H1 (cell line): ENCODE measurements around the gene USH2A.

Experiments used
- CHD2 ChIP-seq: IDR thresholded peaks from 2 replicates; pipeline ENCODE4 v1.6.1; 2012; ENCODE audit warnings: low read length, improper control_type of control experiment
- EZH2 ChIP-seq: fragments of 200-600 bp; sonication (generic); IDR thresholded peaks from 2 replicates; pipeline ENCODE4 v1.7.1; 2012; ENCODE audit warnings: low read depth, mild to moderate bottlenecking, moderate library complexity, low read length, inconsistent platforms; ENCODE audit not compliant: severe bottlenecking
- POLR2AphosphoS5 ChIP-seq: IDR thresholded peaks from 2 replicates; pipeline ENCODE4 v1.6.1; 2011; ENCODE audit warnings: low read depth, low read length
- SUZ12 ChIP-seq: fragments of 200-600 bp; sonication (generic); IDR thresholded peaks from 2 replicates; pipeline ENCODE4 v1.6.1; 2012; ENCODE audit warnings: mild to moderate bottlenecking, inconsistent platforms, low read length, moderate library complexity, mixed read lengths
- TCF12 ChIP-seq: IDR thresholded peaks from 2 replicates; pipeline ENCODE4 v1.6.1; 2011; ENCODE audit warnings: low read depth, mild to moderate bottlenecking, low read length
- TEAD4 ChIP-seq: IDR thresholded peaks from 2 replicates; pipeline ENCODE4 v1.6.1; 2012; ENCODE audit warnings: low read depth, low read length, inconsistent platforms, mixed read lengths
- YY1 ChIP-seq: IDR thresholded peaks from 2 replicates; pipeline ENCODE4 v1.6.1; 2011; ENCODE audit warnings: low read depth, mild to moderate bottlenecking, low read length

GRCh38 chr1:215673943-215674342, 749.3 kb downstream of the USH2A start:
- TF ChIP-seq TCF12 (no peak), YY1 (no peak), CHD2 (no peak), SUZ12 (no peak), TEAD4 (no peak), POLR2AphosphoS5 (no peak), EZH2 (no peak)
